GM18870 (cell line): Measurements from ENCODE around the gene PTPN11.
"Not testable (repeated sequence)": the region's sequence is repeated elsewhere in the genome, so short reads cannot be mapped to it uniquely, and the experiment has no call there.

Experiments
- ATAC-seq: cut with Tn5 transposase; IDR thresholded peaks from one replicate; pipeline ENCODE4 v1.9.1; 2021; ENCODE audit warnings: moderate library complexity; ENCODE audit not compliant: unreplicated experiment

Gene PTPN11

GRCh38 chr12:112447106-112447505, 28.4 kb downstream of the PTPN11 start:
- ATAC-seq: no peak

GRCh38 chr12:112448165-112448564, 29.4 kb downstream of the PTPN11 start:
- ATAC-seq: not testable (repeated sequence)

- no peak for ATAC-seq
These were observed 32.0 kb downstream of the PTPN11 start for GRCh38 chr12:112450725-112451124.

GRCh38 chr12:112456029-112456428, 37.3 kb downstream of the PTPN11 start:
- ATAC-seq: no peak

- not testable (repeated sequence) for ATAC-seq
These were observed 38.4 kb downstream of the PTPN11 start for GRCh38 chr12:112457142-112457541.

- ATAC-seq: no peak
These were observed 39.6 kb downstream of the PTPN11 start for GRCh38 chr12:112458330-112458729.

GRCh38 chr12:112458751-112459150, 40.0 kb downstream of the PTPN11 start:
- ATAC-seq: no peak

- peak; percentile 50 for ATAC-seq
These were observed 44.7 kb downstream of the PTPN11 start for GRCh38 chr12:112463478-112463877.

- ATAC-seq: no peak
These were observed 45.9 kb downstream of the PTPN11 start for GRCh38 chr12:112464605-112465004.

- ATAC-seq: no peak
These were observed 47.3 kb downstream of the PTPN11 start for GRCh38 chr12:112466011-112466422.

GRCh38 chr12:112466835-112467234, 48.1 kb downstream of the PTPN11 start:
- no peak for ATAC-seq

- ATAC-seq: no peak
These were observed 49.3 kb downstream of the PTPN11 start for GRCh38 chr12:112468046-112468445.

GRCh38 chr12:112473056-112473455, 54.3 kb downstream of the PTPN11 start:
- ATAC-seq: no peak

- ATAC-seq: no peak
These were observed 60.7 kb downstream of the PTPN11 start for GRCh38 chr12:112479413-112479812.

- ATAC-seq: no peak
These were observed 62.2 kb downstream of the PTPN11 start for GRCh38 chr12:112480931-112481330.

GRCh38 chr12:112482733-112483132, 64.0 kb downstream of the PTPN11 start:
- no peak for ATAC-seq

- no peak for ATAC-seq
These were observed 67.6 kb downstream of the PTPN11 start for GRCh38 chr12:112486361-112486760.

- ATAC-seq: no peak
These were observed 69.6 kb downstream of the PTPN11 start for GRCh38 chr12:112488257-112488876.

GRCh38 chr12:112489456-112489855, 70.7 kb downstream of the PTPN11 start:
- no peak for ATAC-seq

GRCh38 chr12:112496496-112496895, 77.7 kb downstream of the PTPN11 start:
- peak; percentile 74 for ATAC-seq

- no peak for ATAC-seq
These were observed 79.8 kb downstream of the PTPN11 start for GRCh38 chr12:112498580-112498979.

GRCh38 chr12:112503512-112503911, 84.8 kb downstream of the PTPN11 start:
- no peak for ATAC-seq

GRCh38 chr12:112506513-112507166, 87.9 kb downstream of the PTPN11 start:
- ATAC-seq: no peak
